IPS-NIHi7 (cell line): Measurements from ENCODE around the gene PCDHA4.

Experiments
- DNase-seq: peaks from one replicate; pipeline ENCODE4 v3.0.0; 2012; ENCODE audit warnings: mixed read lengths; ENCODE audit errors: extremely low spot score

The PCDHA4 gene

DNA sequence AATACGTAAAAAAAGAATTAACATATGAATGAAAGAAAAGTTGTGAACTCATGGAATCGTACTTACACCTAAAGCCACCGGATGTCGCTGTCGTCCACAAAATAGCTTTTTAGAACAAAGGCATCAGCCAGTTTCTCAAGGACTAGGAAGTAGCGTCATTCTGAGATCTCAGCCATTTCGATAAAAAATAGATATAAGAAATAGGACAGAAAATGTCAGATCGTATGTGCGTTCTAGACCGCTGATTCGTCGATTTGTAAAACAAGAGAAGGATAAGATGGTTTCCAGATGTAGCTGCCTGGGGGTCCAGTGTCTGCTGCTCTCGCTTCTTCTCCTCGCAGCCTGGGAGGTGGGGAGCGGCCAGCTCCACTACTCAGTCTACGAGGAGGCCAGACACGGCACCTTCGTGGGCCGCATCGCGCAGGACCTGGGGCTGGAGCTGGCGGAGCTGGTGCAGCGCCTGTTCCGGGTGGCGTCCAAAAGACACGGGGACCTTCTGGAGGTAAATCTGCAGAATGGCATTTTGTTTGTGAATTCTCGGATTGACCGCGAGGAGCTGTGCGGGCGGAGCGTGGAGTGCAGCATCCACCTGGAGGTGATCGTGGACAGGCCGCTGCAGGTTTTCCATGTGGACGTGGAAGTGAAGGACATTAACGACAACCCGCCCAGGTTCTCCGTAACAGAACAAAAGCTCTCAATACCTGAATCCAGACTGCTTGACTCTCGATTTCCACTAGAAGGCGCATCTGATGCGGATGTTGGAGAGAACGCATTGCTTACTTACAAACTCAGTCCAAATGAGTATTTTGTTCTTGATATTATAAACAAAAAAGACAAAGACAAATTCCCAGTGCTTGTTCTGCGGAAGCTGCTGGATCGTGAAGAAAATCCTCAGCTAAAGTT is 49.2 kb downstream of the PCDHA4 start, which contains the start of gene PCDHA10:
TSS of gene PCDHA10 (plus strand) at position 126 of the 903 bp plus-strand sequence. CDS start at position 278, 152 bp downstream.
- DNase-seq, result peak; percentile 54

- DNase-seq, result no peak
Observed at GRCh38 chr5:140857177-140857986, 50.5 kb downstream of the PCDHA4 start.

DNA sequence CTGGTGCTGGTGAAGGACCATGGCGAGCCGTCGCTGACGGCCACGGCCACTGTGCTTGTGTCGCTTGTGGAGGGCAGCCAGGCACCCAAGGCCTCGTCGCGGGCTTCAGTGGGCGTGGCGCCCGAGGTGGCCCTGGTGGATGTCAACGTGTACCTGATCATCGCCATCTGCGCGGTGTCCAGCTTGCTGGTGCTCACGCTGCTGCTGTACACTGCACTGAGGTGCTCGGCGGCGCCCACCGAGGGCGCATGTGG is 51.0 kb downstream of the PCDHA4 start:
- no peak for DNase-seq

- no peak for DNase-seq
Observed at GRCh38 chr5:140862441-140863295, 55.8 kb downstream of the PCDHA4 start.
